Ovary (tissue), 9 donors: ENCODE data around the gene ULK2. TPM values are rescaled to one million over a fixed set of nuclear protein-coding genes. Genes with fewer than 3 reads are reported as not detected.
A peak's percentile ranks its signal among the peaks of the same experiment; 100 is the strongest.
"Not testable (repeated sequence)": the region's sequence is repeated elsewhere in the genome, so short reads cannot be mapped to it uniquely, and the experiment has no call there.

Source experiments
- DNase-seq, 5 donors: peaks; one replicate each; pipeline ENCODE4 v3.0.0-alpha.2; 2019 to 2020
- H3K27ac ChIP-seq, 2 donors: fragments of 200-600 bp; one replicate each; pipeline versions ENCODE4 v1.5.1 to v1.8.0; 2019 to 2022
- H3K27me3 ChIP-seq: fragments of 200-600 bp; one replicate; pipeline ENCODE4 v1.8.0; 2022
- H3K36me3 ChIP-seq: fragments of 200-600 bp; sonication (generic); one replicate; pipeline ENCODE4 v1.5.1; 2019
- H3K4me1 ChIP-seq: one replicate; pipeline ENCODE4 v1.8.1; 2013; ENCODE audit warnings: mild to moderate bottlenecking, moderate library complexity; ENCODE audit not compliant: insufficient read depth
- H3K4me3 ChIP-seq: fragments of 200-600 bp; sonication (generic); one replicate; pipeline ENCODE4 v1.5.1; 2017
- H3K9me3 ChIP-seq, 2 donors: fragments of 200-600 bp in 1 of 2; sonication (generic) in 1 of 2; one replicate each; pipeline versions ENCODE4 v1.5.1 to v1.8.1; 2013 to 2019; ENCODE audit warnings: mild to moderate bottlenecking in 1 of 2, moderate library complexity in 1 of 2
- EP300 ChIP-seq: sonication (generic); formaldehyde crosslinking; IDR thresholded peaks from one replicate; pipeline ENCODE4 v1.6.1; 2017; ENCODE audit warnings: antibody characterized with exemption
- POLR2A ChIP-seq: fragments of 450-650 bp; IDR thresholded peaks from one replicate; pipeline ENCODE4 v1.6.1; 2017; ENCODE audit warnings: antibody characterized with exemption, mild to moderate bottlenecking, moderate library complexity
- WGBS, 3 donors: extraction: QIAGEN DNeasy Blood & Tissue Kit in 1 of 3; methylation state at CpG; one replicate each; pipeline versions ENCODE4 v1.1.5 to v1.1.7; 2013 to 2017; 5-methylcytosine and 5-hydroxymethylcytosine counted together
- intact Hi-C, 4 donors: fragments of 100-400 bp; cut with DNase I; formaldehyde crosslinking; loops; one replicate each; pipeline versions ENCODE4 v1.11.0 to v1.15.1; 2022 to 2023
- polyA plus RNA-seq, 2 donors: library from polyadenylated mRNA; stranded (reverse); fragments of 200-250 nt in 1 of 2; fragments of 350-450 nt in 1 of 2; fragmentation: Illumina TruSeq in 1 of 2; extraction: RNeasy Lipid Tissue Mini Kit (QIAGEN cat#74804) in 1 of 2; gene quantifications; one replicate each; pipeline ENCODE4 v1.2.3, GENCODE V29; 2013 to 2014
- total RNA-seq, 7 donors: library from RNA; depleted of rRNA in 2 of 7; stranded (reverse); fragments of >200 nt in 2 of 7; fragmentation: NEBNext Ultra II Directional in 3 of 7; extraction: Animal tissue kit (Norgen Biotek cat#: 25700) in 3 of 7; gene quantifications; one replicate each; pipeline versions ENCODE4 v1.1.0 to v1.2.4, GENCODE V29; 2016 to 2023
- TF ChIP-seq, protein P1 (sequence below), 3 donors: fragments of 450-650 bp in 2 of 3; fragments of 200-600 bp in 1 of 3; IDR thresholded peaks; one replicate each; pipeline versions ENCODE4 v1.5.1 to v1.8.0; 2016 to 2022; ENCODE audit warnings: antibody characterized with exemption in 3 of 3, mild to moderate bottlenecking in 1 of 3
- donor health status: DM: no; HTN: no; CAD: no; lungs with moderate emphysema.
- donor health status: DM: no; HTN: no; CAD: no.
- donor health status: Bipolar disorder and iron deficiency.
- donor health status: DM: yes; HTN: yes; CAD: no.
- donor health status: DM: no; HTN: no; CAD: no.
- donor health status: DM: yes; HTN: yes; CAD: no.

The ULK2 gene
- total and polyA plus RNA-seq, 9 donors = 13.8 to 24.5 (median 20.8) TPM

DNA sequence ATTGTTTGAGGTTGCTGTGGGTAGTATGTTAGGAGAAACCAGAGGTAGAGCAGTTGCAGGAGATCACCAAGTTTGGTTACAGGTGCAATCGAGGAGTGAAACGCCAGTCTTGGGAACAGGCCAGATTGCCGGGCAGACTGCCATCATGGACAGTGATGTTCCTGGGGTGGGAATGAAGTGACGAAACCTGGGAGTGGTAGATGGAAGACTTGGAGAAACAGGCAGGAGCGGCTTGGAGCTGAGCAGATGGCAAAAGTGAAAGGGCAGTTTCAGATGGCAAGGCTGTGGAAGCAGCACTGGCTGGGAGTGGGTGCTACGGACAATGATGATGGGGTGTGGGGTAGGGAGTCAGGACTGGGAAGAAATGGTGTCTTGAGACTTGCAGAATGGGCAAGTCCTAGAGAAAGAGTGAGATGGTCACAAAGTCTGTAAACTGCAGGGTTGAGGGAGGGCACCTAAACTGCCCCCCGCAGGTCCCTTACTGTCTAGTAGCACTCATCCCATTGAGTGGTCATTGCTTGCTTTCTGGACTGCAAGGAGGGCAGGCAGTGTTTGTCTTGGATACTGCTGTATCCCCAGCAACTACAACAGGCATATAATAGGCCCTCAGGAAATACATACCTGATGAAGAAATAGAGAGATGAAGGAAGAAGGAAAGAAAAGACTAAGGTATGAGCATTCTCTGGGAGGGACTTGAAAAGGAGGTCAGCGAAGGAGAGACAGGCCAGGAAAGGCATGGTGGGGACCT, 29.5 kb upstream of the ULK2 start:
- no peaks in the 10 kb centered on the region for H3K36me3 ChIP-seq
- TF ChIP-seq EP300 (no peak), POLR2A (no peak)
- TF ChIP-seq, protein P1, sequence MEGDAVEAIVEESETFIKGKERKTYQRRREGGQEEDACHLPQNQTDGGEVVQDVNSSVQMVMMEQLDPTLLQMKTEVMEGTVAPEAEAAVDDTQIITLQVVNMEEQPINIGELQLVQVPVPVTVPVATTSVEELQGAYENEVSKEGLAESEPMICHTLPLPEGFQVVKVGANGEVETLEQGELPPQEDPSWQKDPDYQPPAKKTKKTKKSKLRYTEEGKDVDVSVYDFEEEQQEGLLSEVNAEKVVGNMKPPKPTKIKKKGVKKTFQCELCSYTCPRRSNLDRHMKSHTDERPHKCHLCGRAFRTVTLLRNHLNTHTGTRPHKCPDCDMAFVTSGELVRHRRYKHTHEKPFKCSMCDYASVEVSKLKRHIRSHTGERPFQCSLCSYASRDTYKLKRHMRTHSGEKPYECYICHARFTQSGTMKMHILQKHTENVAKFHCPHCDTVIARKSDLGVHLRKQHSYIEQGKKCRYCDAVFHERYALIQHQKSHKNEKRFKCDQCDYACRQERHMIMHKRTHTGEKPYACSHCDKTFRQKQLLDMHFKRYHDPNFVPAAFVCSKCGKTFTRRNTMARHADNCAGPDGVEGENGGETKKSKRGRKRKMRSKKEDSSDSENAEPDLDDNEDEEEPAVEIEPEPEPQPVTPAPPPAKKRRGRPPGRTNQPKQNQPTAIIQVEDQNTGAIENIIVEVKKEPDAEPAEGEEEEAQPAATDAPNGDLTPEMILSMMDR (IDR thresholded peaks at IDR 0.05) = no peak
- intact Hi-C loops = no loop called here
- no peak overlapping the region for H3K4me3 ChIP-seq
- H3K27me3 ChIP-seq = no peaks in the 10 kb centered on the region
- DNase-seq = peak; percentile 27 to 62 (median 44)
- no peak overlapping the region for H3K27ac ChIP-seq
- no peaks in the 10 kb centered on the region for H3K4me1 ChIP-seq
- H3K9me3 ChIP-seq = no peaks in the 10 kb centered on the region
- 46 to 58% (median 54%) methylated on average over 8 of the region's 8 CpGs for WGBS, 3 donors

DNA sequence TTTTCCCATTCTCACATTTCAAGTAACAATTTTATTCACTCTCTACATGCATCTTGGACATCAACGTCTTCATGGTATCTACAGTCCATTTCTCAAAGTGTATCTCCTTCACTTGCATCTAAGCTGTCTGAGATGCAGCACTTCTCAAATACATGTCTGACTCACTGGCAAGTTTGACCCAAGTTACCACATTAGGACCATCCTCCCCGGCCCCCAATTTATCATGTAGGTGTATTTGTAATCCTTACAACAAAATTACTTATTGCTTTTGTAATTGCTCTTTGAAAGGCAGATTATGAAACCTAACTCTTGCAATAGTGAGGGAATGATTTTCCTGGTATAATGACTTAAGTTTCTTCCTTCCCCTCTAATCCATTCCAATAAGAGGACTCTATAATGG, 28.9 kb upstream of the ULK2 start:
- H3K4me3 ChIP-seq = no peak overlapping the region
- no peaks in the 10 kb centered on the region for H3K36me3 ChIP-seq
- DNase-seq = no peak
- H3K27ac ChIP-seq = no peak overlapping the region
- intact Hi-C loops = no loop called here
- no peaks in the 10 kb centered on the region for H3K9me3 ChIP-seq
- no peaks in the 10 kb centered on the region for H3K27me3 ChIP-seq
- no peaks in the 10 kb centered on the region for H3K4me1 ChIP-seq
- WGBS, 3 donors = 65 to 81% (median 75%) methylated on average over 2 of the region's 2 CpGs
- no peak for TF ChIP-seq POLR2A
- TF ChIP-seq EP300 = no peak
- TF ChIP-seq, protein P1 (IDR thresholded peaks at IDR 0.05) = no peak

DNA sequence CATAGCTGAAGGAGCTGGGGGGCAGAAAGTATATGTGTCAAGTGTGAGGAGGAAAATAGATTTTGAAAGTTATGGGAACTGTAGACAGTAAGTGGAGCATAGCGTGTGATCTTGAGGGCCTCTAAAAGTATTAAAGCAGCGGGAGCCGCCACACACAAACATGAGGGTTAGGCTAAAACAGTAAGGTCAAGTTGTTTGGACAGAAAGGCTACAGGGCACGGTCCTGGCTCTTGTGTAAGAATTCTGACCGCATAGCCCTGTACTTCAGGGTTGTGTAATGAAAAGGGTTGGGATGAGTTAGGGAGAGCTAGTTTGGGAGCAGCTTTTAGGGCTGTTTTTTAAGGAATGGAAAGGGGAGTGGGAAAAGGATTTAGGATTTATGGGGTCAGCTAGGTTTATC, 22.8 kb upstream of the ULK2 start:
- H3K27me3 ChIP-seq, intact Hi-C loops, DNase-seq, H3K4me1 ChIP-seq, H3K27ac ChIP-seq, H3K9me3 ChIP-seq, H3K36me3 ChIP-seq, H3K4me3 ChIP-seq: not testable (repeated sequence)
- WGBS, 3 donors = 79 to 88% (median 84%) methylated on average over 5 of the region's 5 CpGs

DNA sequence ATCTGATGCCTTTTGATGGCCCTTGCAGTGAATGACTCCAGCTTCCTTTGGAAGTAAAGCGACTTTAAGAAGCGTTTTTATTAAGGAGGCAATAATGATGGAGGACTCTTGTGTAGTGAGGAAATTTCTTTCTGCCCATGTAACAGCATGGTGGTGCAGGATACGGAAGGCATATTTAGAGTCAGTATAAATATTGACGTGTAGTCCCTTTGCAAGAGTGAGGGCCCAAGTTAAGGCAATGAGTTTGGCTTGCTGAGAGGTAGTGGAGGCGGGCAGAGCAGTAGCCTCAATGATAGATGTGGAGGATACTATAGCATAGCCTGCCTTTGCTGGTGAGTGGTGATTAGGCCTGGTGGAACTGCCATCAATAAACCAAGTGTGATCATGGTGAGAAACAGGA, 22.3 kb upstream of the ULK2 start:
- H3K4me1 ChIP-seq, H3K4me3 ChIP-seq, intact Hi-C loops, H3K27ac ChIP-seq, H3K9me3 ChIP-seq, DNase-seq, H3K36me3 ChIP-seq, H3K27me3 ChIP-seq: not testable (repeated sequence)
- 92 to 97% (median 96%) methylated on average over 5 of the region's 5 CpGs for WGBS, 3 donors

DNA sequence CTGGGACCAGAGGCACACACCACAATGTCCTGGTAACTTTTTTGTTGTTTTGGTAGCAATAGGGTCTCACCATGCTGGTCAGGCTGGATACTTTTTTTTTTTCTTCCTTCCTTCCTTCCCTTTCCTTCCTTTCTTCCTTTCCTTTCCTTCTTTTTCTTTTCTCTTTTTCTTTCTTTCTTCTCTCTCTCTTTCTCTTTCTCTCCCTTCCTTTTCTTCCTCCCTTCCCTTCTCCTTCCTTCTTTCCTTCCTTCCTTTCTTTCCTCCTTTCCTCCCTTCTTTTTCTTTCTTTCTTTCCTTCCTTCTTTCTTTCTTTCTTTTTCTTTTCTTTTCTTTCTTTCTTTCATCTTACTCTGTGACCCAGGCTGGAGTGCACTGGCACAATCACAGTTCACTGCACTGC, 18.4 kb upstream of the ULK2 start:
- TF ChIP-seq POLR2A (no peak), EP300 (no peak)
- TF ChIP-seq, protein P1 (IDR thresholded peaks at IDR 0.05) = no peak
- Histone ChIP-seq H3K4me3 (no peak overlapping the region), H3K27ac (no peak overlapping the region), H3K27me3 (no peaks in the 10 kb centered on the region), H3K9me3 (no peaks in the 10 kb centered on the region), H3K4me1 (no peaks in the 10 kb centered on the region), H3K36me3 (no peaks in the 10 kb centered on the region)
- DNase-seq = no peak
- intact Hi-C loops = no loop called here
